Dendritic cell treated with granulocyte-macrophage colony-stimulating factor and Interleukin-4, amounts not matched to agents 40 ng/mL and 50 ng/mL, for 4 days (primary cell): ENCODE results near the gene SMARCC2.
"Not testable (repeated sequence)": the region's sequence is repeated elsewhere in the genome, so short reads cannot be mapped to it uniquely, and the experiment has no call there.

Experiments used
- H3K27ac Mint-ChIP-seq: one replicate; pipeline ENCODE4 v1.8.0; 2022; ENCODE audit warnings: mild to moderate bottlenecking, mixed read lengths
- H3K27me3 Mint-ChIP-seq: one replicate; pipeline ENCODE4 v1.8.0; 2022; ENCODE audit warnings: mild to moderate bottlenecking, mixed read lengths
- H3K36me3 Mint-ChIP-seq: one replicate; pipeline ENCODE4 v1.8.0; 2022; ENCODE audit warnings: low read depth, mixed read lengths
- H3K4me1 Mint-ChIP-seq: one replicate; pipeline ENCODE4 v1.8.0; 2022; ENCODE audit warnings: low read depth, mixed read lengths
- H3K4me3 Mint-ChIP-seq: one replicate; pipeline ENCODE4 v1.8.0; 2022; ENCODE audit warnings: mild to moderate bottlenecking, moderate library complexity, mixed read lengths
- H3K9me3 Mint-ChIP-seq: one replicate; pipeline ENCODE4 v1.8.0; 2022; ENCODE audit warnings: mixed read lengths
- intact Hi-C: fragments of 100-400 bp; cut with micrococcal nuclease; formaldehyde crosslinking; loops from one replicate; pipeline ENCODE4 v1.15.0; 2022

Gene SMARCC2

GRCh38 chr12:56156464-56157200 is 32.7 kb downstream of the SMARCC2 start:
- Mint-ChIP-seq H3K4me3 (peak overlapping the region; percentile 93), H3K27ac (peak overlapping the region; percentile 98), H3K36me3 (peaks cover 61% of the 10 kb centered on the region), H3K4me1 (peaks cover 71% of the 10 kb centered on the region)
- H3K9me3 Mint-ChIP-seq, H3K27me3 Mint-ChIP-seq, intact Hi-C loops: not testable (repeated sequence)

GRCh38 chr12:56155256-56155845 is 33.9 kb downstream of the SMARCC2 start:
- no peaks in the 10 kb centered on the region for H3K9me3 Mint-ChIP-seq
- no peak overlapping the region for H3K4me3 Mint-ChIP-seq
- H3K4me1 Mint-ChIP-seq: peaks cover 69% of the 10 kb centered on the region
- no peaks in the 10 kb centered on the region for H3K27me3 Mint-ChIP-seq
- intact Hi-C loops: no loop called here
- peaks cover 50% of the 10 kb centered on the region for H3K36me3 Mint-ChIP-seq
- H3K27ac Mint-ChIP-seq: peak overlapping the region; percentile 10

- Mint-ChIP-seq H3K4me1 (peaks cover 69% of the 10 kb centered on the region), H3K36me3 (peaks cover 49% of the 10 kb centered on the region), H3K4me3 (no peak overlapping the region), H3K27ac (peak overlapping the region; percentile 94), H3K27me3 (no peaks in the 10 kb centered on the region), H3K9me3 (no peaks in the 10 kb centered on the region)
- intact Hi-C loops: no loop called here
Observed at GRCh38 chr12:56154818-56155217, 34.5 kb downstream of the SMARCC2 start.

- intact Hi-C loops: no loop called here
- peak overlapping the region; percentile 94 for H3K27ac Mint-ChIP-seq
- H3K27me3 Mint-ChIP-seq: no peaks in the 10 kb centered on the region
- H3K4me3 Mint-ChIP-seq: no peak overlapping the region
- H3K4me1 Mint-ChIP-seq: peaks cover 64% of the 10 kb centered on the region
- H3K9me3 Mint-ChIP-seq: no peaks in the 10 kb centered on the region
- H3K36me3 Mint-ChIP-seq: peaks cover 49% of the 10 kb centered on the region
Observed at GRCh38 chr12:56154246-56154771, 35.0 kb downstream of the SMARCC2 start.

- H3K4me1 Mint-ChIP-seq: peaks cover 57% of the 10 kb centered on the region
- H3K27ac Mint-ChIP-seq: peak overlapping the region; percentile 94
- no peak overlapping the region for H3K4me3 Mint-ChIP-seq
- intact Hi-C loops: no loop called here
- peaks cover 42% of the 10 kb centered on the region for H3K36me3 Mint-ChIP-seq
- no peaks in the 10 kb centered on the region for H3K27me3 Mint-ChIP-seq
- no peaks in the 10 kb centered on the region for H3K9me3 Mint-ChIP-seq
Observed at GRCh38 chr12:56153678-56154065, 35.6 kb downstream of the SMARCC2 start.

- H3K4me1 Mint-ChIP-seq: peaks cover 57% of the 10 kb centered on the region
- H3K9me3 Mint-ChIP-seq: no peaks in the 10 kb centered on the region
- H3K27ac Mint-ChIP-seq: peak overlapping the region; percentile 94
- peaks cover 36% of the 10 kb centered on the region for H3K36me3 Mint-ChIP-seq
- intact Hi-C loops: no loop called here
- no peaks in the 10 kb centered on the region for H3K27me3 Mint-ChIP-seq
- H3K4me3 Mint-ChIP-seq: peak overlapping the region; percentile 88
Observed at GRCh38 chr12:56152756-56153677, 36.3 kb downstream of the SMARCC2 start.

- H3K4me3 Mint-ChIP-seq: peak within 1 kb of the TSS; percentile 88
Observed at GRCh38 chr12:56152132-56152755, 37.0 kb downstream of the SMARCC2 start, which contains the start of gene MYL6B. MYL6B (plus strand) TSS chr12:56152587; CDS start chr12:56153919, 1,332 bp downstream.

GRCh38 chr12:56151672-56152131 is 37.6 kb downstream of the SMARCC2 start:
- H3K4me3 Mint-ChIP-seq: peak overlapping the region; percentile 88
- intact Hi-C loops: no loop called here
- H3K27ac Mint-ChIP-seq: peak overlapping the region; percentile 94
- H3K4me1 Mint-ChIP-seq: peaks cover 51% of the 10 kb centered on the region
- H3K9me3 Mint-ChIP-seq: no peaks in the 10 kb centered on the region
- no peaks in the 10 kb centered on the region for H3K27me3 Mint-ChIP-seq
- peaks cover 28% of the 10 kb centered on the region for H3K36me3 Mint-ChIP-seq

More at GRCh38 chr12:56152132-56152755, 37.0 kb downstream of the SMARCC2 start, which contains the start of gene MYL6B:
- Mint-ChIP-seq H3K27me3 (no peaks in the 10 kb centered on the region), H3K4me1 (peaks cover 51% of the 10 kb centered on the region), H3K27ac (peak within 1 kb of the TSS; percentile 94), H3K9me3 (no peaks in the 10 kb centered on the region), H3K36me3 (peaks cover 28% of the 10 kb centered on the region)
- intact Hi-C loops: no loop called here

- intact Hi-C loops: no loop called here
- no peak overlapping the region for H3K4me3 Mint-ChIP-seq
- H3K27ac Mint-ChIP-seq: peak overlapping the region; percentile 94
- H3K4me1 Mint-ChIP-seq: peaks cover 52% of the 10 kb centered on the region
- no peaks in the 10 kb centered on the region for H3K9me3 Mint-ChIP-seq
- no peaks in the 10 kb centered on the region for H3K27me3 Mint-ChIP-seq
- peaks cover 27% of the 10 kb centered on the region for H3K36me3 Mint-ChIP-seq
Observed at GRCh38 chr12:56150563-56150962, 38.7 kb downstream of the SMARCC2 start.

GRCh38 chr12:56146492-56147460 is 42.5 kb downstream of the SMARCC2 start:
- intact Hi-C loops: no loop called here
- no peak overlapping the region for H3K4me3 Mint-ChIP-seq
- no peaks in the 10 kb centered on the region for H3K9me3 Mint-ChIP-seq
- no peak overlapping the region for H3K27ac Mint-ChIP-seq
- no peaks in the 10 kb centered on the region for H3K27me3 Mint-ChIP-seq
- peaks cover 50% of the 10 kb centered on the region for H3K4me1 Mint-ChIP-seq
- peaks cover 52% of the 10 kb centered on the region for H3K36me3 Mint-ChIP-seq

GRCh38 chr12:56145217-56145616 is 44.1 kb downstream of the SMARCC2 start:
- no peaks in the 10 kb centered on the region for H3K9me3 Mint-ChIP-seq
- H3K27me3 Mint-ChIP-seq: no peaks in the 10 kb centered on the region
- H3K36me3 Mint-ChIP-seq: peaks cover 64% of the 10 kb centered on the region
- H3K4me1 Mint-ChIP-seq: peaks cover 51% of the 10 kb centered on the region
- H3K4me3 Mint-ChIP-seq: no peak overlapping the region
- intact Hi-C loops: no loop called here
- H3K27ac Mint-ChIP-seq: no peak overlapping the region

- intact Hi-C loops: no loop called here
Observed at GRCh38 chr12:56143870-56144269, 45.4 kb downstream of the SMARCC2 start.

More at GRCh38 chr12:56143870-56144269, 45.4 kb downstream of the SMARCC2 start:
- Mint-ChIP-seq H3K4me1 (peaks cover 47% of the 10 kb centered on the region), H3K4me3 (no peak overlapping the region), H3K27me3 (no peaks in the 10 kb centered on the region), H3K27ac (peak overlapping the region; percentile 57), H3K9me3 (no peaks in the 10 kb centered on the region), H3K36me3 (peaks cover 69% of the 10 kb centered on the region)
